HepG2 (cell line): ENCODE results near the gene LST1. TPM values are rescaled to one million over a fixed set of nuclear protein-coding genes. Genes with fewer than 3 reads are reported as not detected.

Experiments
- ATF7-NPFF ChIP-seq: sonication (generic); formaldehyde crosslinking; IDR thresholded peaks from 2 replicates; pipeline ENCODE4 v1.8.1; 2023; ENCODE audit warnings: mild to moderate bottlenecking, low read depth, missing genetic modification reagents, moderate library complexity
- GATAD1 ChIP-seq: IDR thresholded peaks from 2 replicates; pipeline ENCODE4 v1.6.1; 2016; ENCODE audit warnings: missing genetic modification reagents, missing compliant biosample characterization
- JUNB ChIP-seq: sonication (generic); formaldehyde crosslinking; IDR thresholded peaks from 2 replicates; pipeline ENCODE4 v1.8.0; 2022; ENCODE audit warnings: missing genetic modification reagents, mild to moderate bottlenecking, borderline replicate concordance
- KMT2A ChIP-seq: sonication (generic); formaldehyde crosslinking; IDR thresholded peaks from 2 replicates; pipeline ENCODE4 v1.4.0; 2020; ENCODE audit warnings: missing genetic modification reagents
- PTBP1 ChIP-seq: fragments of 200-400 bp; formaldehyde crosslinking; IDR thresholded peaks from 2 replicates; pipeline ENCODE4 v1.6.1; 2018; ENCODE audit warnings: low read length, low read depth; ENCODE audit not compliant: poor library complexity, severe bottlenecking
- RAD51 ChIP-seq: fragments of 450-650 bp; IDR thresholded peaks from 2 replicates; pipeline ENCODE4 v1.6.1; 2016; ENCODE audit warnings: borderline replicate concordance
- ZMYM3 ChIP-seq: sonication (generic); formaldehyde crosslinking; IDR thresholded peaks from 2 replicates; pipeline ENCODE4 v1.5.1; 2020; ENCODE audit warnings: mild to moderate bottlenecking, missing genetic modification reagents
- ZNF124 ChIP-seq: sonication (generic); formaldehyde crosslinking; IDR thresholded peaks from 2 replicates; pipeline ENCODE4 v1.4.0; 2020; ENCODE audit warnings: missing genetic modification reagents
- ZNF274 ChIP-seq: sonication (generic); formaldehyde crosslinking; IDR thresholded peaks from 2 replicates; pipeline ENCODE4 v1.5.1; 2020; ENCODE audit warnings: mild to moderate bottlenecking, missing genetic modification reagents
- ZNF572 ChIP-seq: sonication (generic); formaldehyde crosslinking; IDR thresholded peaks from 2 replicates; pipeline ENCODE4 v1.5.1; 2020; ENCODE audit warnings: mild to moderate bottlenecking, missing genetic modification reagents
- ZNF616 ChIP-seq: sonication (generic); formaldehyde crosslinking; IDR thresholded peaks from 2 replicates; pipeline ENCODE4 v1.5.0; 2020; ENCODE audit warnings: low read depth, mild to moderate bottlenecking, missing genetic modification reagents
- ZNF678 ChIP-seq: sonication (generic); formaldehyde crosslinking; IDR thresholded peaks from 2 replicates; pipeline ENCODE4 v1.4.0; 2020; ENCODE audit warnings: mild to moderate bottlenecking, missing genetic modification reagents
- ZNF747 ChIP-seq: sonication (generic); formaldehyde crosslinking; IDR thresholded peaks from 2 replicates; pipeline ENCODE4 v1.8.1; 2023; ENCODE audit warnings: missing genetic modification reagents, mild to moderate bottlenecking, borderline replicate concordance
- ZSCAN21 ChIP-seq: sonication (generic); formaldehyde crosslinking; IDR thresholded peaks from 2 replicates; pipeline ENCODE4 v1.8.0; 2022; ENCODE audit warnings: mild to moderate bottlenecking, missing genetic modification reagents, moderate library complexity, borderline replicate concordance
- ZZZ3 ChIP-seq: sonication (generic); formaldehyde crosslinking; IDR thresholded peaks from 2 replicates; pipeline ENCODE4 v1.4.0; 2020; ENCODE audit warnings: missing genetic modification reagents, mild to moderate bottlenecking, borderline replicate concordance
- polyA plus RNA-seq, 8 experiments: library from polyadenylated mRNA; depleted of rRNA in 3 of 8; stranded (reverse) in 7 of 8; unstranded in 1 of 8; fragments of >200 nt; fragmentation: Illumina TruSeq in 4 of 8; extraction: Trizol in 4 of 8; gene quantifications; 2 replicates each; pipeline versions ENCODE4 v1.2.1 to v1.2.3, GENCODE V29; 2011 to 2016; ENCODE audit warnings: low read depth in 4 of 8, missing spikeins in 1 of 8, mixed read lengths in 1 of 8; ENCODE audit not compliant: insufficient read depth in 1 of 8
- total RNA-seq, 5 experiments: library from RNA; depleted of rRNA; stranded (reverse); fragments of >200 nt; fragmentation: Illumina TruSeq; extraction: Trizol; gene quantifications; 2 replicates each; pipeline ENCODE4 v1.2.3, GENCODE V29; 2016; ENCODE audit warnings: low read depth in 1 of 5
- TF ChIP-seq, protein P1 (sequence below): IDR thresholded peaks from 2 replicates; pipeline ENCODE4 v1.6.1; 2012; ENCODE audit warnings: low read length, improper control_type of control experiment
- TF ChIP-seq, protein P2 (sequence below): sonication (generic); formaldehyde crosslinking; IDR thresholded peaks from 2 replicates; pipeline ENCODE4 v1.8.0; 2022; ENCODE audit warnings: mild to moderate bottlenecking, missing genetic modification reagents
- TF ChIP-seq, protein P3 (sequence below): sonication (generic); formaldehyde crosslinking; IDR thresholded peaks from 2 replicates; pipeline ENCODE4 v1.4.0; 2020; ENCODE audit warnings: missing genetic modification reagents, low read depth, mild to moderate bottlenecking, borderline replicate concordance
- TF ChIP-seq, protein P4 (sequence below): sonication (generic); formaldehyde crosslinking; IDR thresholded peaks from 2 replicates; pipeline ENCODE4 v1.8.1; 2023; ENCODE audit warnings: mild to moderate bottlenecking, missing genetic modification reagents
- TF ChIP-seq, protein P5 (sequence below): sonication (generic); formaldehyde crosslinking; IDR thresholded peaks from 2 replicates; pipeline ENCODE4 v1.5.0; 2020; ENCODE audit warnings: mild to moderate bottlenecking, missing genetic modification reagents

Gene LST1
- total and polyA plus RNA-seq, 2 of the 13 experiments (the other 11 are each of a cell fraction or from before 2014, with no cell fraction given) = not detected

DNA sequence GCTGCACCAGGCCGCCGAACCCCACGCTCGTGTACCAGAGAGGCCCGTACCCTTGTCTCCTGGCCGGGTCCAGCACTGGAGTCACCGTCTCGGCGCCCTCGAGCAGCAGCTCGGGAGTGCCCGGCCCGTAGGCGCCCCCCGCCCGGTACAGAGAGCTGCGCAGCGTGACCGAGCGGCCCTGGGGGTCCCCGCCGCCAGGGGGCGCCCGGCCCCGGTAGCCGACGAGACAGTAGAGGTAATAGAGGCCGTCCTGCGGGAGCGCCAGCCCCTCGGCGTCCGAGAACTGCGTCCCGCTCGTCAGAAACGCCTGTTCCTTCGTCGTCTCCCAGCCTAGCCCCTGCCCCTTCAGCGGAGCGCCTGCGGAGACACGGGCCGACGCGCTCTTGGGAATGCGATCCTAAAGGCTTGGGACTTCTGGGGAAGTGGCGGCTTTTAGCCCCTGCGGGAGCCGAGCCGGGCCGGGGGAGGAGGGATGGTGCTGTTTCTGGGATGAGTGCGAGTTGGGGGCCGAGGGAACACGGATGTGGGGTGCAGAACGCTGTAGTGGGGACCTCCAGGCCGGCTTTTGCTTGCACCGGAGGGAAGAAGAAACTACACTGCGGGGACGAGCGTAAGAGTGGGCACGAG lies 5.2 kb upstream of the LST1 start (continued):
- TF ChIP-seq, protein P1, sequence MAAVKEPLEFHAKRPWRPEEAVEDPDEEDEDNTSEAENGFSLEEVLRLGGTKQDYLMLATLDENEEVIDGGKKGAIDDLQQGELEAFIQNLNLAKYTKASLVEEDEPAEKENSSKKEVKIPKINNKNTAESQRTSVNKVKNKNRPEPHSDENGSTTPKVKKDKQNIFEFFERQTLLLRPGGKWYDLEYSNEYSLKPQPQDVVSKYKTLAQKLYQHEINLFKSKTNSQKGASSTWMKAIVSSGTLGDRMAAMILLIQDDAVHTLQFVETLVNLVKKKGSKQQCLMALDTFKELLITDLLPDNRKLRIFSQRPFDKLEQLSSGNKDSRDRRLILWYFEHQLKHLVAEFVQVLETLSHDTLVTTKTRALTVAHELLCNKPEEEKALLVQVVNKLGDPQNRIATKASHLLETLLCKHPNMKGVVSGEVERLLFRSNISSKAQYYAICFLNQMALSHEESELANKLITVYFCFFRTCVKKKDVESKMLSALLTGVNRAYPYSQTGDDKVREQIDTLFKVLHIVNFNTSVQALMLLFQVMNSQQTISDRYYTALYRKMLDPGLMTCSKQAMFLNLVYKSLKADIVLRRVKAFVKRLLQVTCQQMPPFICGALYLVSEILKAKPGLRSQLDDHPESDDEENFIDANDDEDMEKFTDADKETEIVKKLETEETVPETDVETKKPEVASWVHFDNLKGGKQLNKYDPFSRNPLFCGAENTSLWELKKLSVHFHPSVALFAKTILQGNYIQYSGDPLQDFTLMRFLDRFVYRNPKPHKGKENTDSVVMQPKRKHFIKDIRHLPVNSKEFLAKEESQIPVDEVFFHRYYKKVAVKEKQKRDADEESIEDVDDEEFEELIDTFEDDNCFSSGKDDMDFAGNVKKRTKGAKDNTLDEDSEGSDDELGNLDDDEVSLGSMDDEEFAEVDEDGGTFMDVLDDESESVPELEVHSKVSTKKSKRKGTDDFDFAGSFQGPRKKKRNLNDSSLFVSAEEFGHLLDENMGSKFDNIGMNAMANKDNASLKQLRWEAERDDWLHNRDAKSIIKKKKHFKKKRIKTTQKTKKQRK = no peak
- TF ChIP-seq ZMYM3 (CRISPR knock-in tag) = peak; percentile 38; the same call in 1 of the 2 replicates
- TF ChIP-seq RAD51 = no peak
- no peak for TF ChIP-seq ZNF616 (CRISPR knock-in tag)
- 0 out of 2 replicates have a peak, but pooled peaks have one; percentile 24 for TF ChIP-seq ZNF747
- TF ChIP-seq ZSCAN21 = peak; percentile 78
- TF ChIP-seq ZNF124 (CRISPR knock-in tag) = no peak
- TF ChIP-seq ZNF572 (CRISPR knock-in tag) = no peak
- TF ChIP-seq, protein P2, sequence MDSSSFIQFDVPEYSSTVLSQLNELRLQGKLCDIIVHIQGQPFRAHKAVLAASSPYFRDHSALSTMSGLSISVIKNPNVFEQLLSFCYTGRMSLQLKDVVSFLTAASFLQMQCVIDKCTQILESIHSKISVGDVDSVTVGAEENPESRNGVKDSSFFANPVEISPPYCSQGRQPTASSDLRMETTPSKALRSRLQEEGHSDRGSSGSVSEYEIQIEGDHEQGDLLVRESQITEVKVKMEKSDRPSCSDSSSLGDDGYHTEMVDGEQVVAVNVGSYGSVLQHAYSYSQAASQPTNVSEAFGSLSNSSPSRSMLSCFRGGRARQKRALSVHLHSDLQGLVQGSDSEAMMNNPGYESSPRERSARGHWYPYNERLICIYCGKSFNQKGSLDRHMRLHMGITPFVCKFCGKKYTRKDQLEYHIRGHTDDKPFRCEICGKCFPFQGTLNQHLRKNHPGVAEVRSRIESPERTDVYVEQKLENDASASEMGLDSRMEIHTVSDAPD (CRISPR knock-in tag) = no peak
- TF ChIP-seq ZNF274 (CRISPR knock-in tag) = peak; percentile 84; the same call in 1 of the 2 replicates
- TF ChIP-seq, protein P3, sequence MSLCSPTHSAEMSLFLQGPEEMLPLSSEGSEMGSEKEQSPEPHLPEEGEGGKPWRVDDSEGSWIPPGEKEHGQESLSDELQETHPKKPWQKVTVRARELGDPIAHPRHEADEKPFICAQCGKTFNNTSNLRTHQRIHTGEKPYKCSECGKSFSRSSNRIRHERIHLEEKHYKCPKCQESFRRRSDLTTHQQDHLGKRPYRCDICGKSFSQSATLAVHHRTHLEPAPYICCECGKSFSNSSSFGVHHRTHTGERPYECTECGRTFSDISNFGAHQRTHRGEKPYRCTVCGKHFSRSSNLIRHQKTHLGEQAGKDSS = 0 out of 2 replicates have a peak, but pooled peaks have one; percentile 42
- TF ChIP-seq, protein P4, sequence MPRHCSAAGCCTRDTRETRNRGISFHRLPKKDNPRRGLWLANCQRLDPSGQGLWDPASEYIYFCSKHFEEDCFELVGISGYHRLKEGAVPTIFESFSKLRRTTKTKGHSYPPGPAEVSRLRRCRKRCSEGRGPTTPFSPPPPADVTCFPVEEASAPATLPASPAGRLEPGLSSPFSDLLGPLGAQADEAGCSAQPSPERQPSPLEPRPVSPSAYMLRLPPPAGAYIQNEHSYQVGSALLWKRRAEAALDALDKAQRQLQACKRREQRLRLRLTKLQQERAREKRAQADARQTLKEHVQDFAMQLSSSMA (CRISPR knock-in tag) = 0 out of 2 replicates have a peak, but pooled peaks have one; percentile 7
- no peak for TF ChIP-seq JUNB (CRISPR knock-in tag)
- TF ChIP-seq ATF7-NPFF = no peak
- no peak for TF ChIP-seq ZZZ3 (CRISPR knock-in tag)
- TF ChIP-seq ZNF678 (CRISPR knock-in tag) = peak; percentile 89; the same call in 1 of the 2 replicates
- peak; percentile 63 for TF ChIP-seq GATAD1 (CRISPR knock-in tag)
- peak; percentile 72; the same call in 1 of the 2 replicates for TF ChIP-seq KMT2A (CRISPR knock-in tag)
- TF ChIP-seq, protein P5, sequence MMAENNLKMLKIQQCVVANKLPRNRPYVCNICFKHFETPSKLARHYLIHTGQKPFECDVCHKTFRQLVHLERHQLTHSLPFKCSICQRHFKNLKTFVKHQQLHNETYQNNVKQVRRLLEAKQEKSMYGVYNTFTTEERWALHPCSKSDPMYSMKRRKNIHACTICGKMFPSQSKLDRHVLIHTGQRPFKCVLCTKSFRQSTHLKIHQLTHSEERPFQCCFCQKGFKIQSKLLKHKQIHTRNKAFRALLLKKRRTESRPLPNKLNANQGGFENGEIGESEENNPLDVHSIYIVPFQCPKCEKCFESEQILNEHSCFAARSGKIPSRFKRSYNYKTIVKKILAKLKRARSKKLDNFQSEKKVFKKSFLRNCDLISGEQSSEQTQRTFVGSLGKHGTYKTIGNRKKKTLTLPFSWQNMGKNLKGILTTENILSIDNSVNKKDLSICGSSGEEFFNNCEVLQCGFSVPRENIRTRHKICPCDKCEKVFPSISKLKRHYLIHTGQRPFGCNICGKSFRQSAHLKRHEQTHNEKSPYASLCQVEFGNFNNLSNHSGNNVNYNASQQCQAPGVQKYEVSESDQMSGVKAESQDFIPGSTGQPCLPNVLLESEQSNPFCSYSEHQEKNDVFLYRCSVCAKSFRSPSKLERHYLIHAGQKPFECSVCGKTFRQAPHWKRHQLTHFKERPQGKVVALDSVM (CRISPR knock-in tag) = peak; percentile 91
- TF ChIP-seq PTBP1 = no peak
